ENCODE results near the gene CDH16.

CDH16 gene

DNA sequence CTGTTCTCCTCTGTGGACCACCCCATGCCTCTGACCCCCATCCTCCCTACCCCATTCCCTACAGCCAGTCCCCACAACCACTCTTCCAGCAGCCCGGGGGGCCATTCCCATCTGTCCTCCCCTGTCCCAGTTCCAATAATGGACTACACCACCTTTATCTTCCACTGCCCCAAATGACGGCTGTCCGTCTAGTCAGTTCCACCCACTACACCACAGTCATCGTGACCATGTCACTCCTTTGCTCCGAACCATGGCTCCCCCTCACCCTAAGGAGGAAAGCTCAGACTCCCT lies 23.1 kb downstream of the CDH16 start:
- DNase-seq = no peak

DNA sequence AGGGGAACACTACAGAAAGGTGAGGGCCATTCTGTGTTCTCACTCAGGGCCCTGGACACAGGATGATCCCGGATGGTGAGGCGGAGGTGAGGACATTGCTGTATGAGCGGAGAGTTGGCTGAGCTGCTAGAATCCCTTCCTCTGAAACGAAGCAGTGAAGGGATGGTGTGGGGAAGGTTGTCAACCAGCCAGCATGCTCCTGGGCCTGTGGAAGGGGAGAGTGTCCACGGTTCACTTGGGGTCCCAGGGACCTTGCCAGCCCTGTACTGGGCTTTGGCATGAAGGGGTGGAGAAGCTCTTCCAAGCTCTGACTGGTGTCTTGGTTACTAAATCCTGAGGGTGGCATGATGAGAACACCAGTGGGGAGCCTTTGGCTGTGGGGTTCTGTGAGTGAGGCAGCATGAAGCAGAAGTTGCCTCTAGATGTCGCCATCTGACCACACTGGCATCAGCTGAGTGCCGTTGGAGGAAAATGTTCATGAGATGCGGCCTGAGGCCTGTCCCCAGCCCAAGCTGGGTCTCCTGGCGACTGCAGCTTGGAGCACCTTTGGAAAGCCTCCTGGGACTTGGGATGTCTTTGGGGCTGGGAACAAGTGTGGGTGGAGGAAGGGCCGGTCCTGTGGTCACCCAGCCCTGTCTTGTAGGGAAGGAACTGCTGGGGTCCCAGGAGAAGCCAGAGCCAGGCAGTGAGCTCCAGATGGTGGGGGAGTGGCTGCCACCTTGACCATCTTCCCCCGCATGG lies 23.6 kb downstream of the CDH16 start:
- DNase-seq = peak; percentile 75

DNA sequence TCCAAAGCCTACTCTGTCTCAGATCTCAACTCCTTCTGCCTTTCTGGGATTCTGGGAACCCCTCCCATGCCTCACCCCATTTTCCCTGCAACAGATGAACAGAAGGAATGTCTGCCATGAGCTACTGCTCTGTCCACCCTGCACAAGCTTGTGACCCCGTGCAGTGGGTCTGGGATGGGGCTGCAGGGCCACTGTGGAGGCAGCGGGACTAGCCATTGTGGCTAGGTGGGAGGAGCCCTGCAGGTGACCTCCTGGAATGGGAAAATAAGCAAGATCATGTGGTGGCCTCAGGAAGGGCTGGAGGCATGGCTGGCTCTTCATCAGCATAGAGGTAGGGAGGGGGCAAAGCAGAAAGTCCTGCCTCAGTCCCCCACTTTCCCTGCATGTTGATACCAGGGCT lies 24.6 kb downstream of the CDH16 start:
- no peak for DNase-seq

DNA sequence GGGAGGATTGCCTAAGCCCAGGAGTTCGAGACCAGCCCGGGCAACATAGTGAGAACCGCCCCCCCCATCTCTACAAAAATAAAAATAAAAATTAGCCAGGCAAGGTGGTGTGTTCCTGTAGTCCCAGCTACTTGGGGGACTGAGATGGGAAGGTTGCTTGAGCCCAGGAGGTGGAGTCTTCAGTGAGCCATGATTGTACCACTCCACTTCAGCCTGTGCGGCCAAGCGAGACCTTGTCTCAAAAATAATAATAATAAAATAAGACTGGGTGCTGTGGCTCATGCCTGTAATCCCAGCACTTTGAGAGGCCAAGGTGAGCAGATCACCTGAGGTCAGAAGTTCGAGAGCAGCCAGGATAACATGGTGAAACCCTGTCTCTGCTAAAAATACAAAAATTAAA lies 26.9 kb downstream of the CDH16 start:
- no peak for DNase-seq

DNA sequence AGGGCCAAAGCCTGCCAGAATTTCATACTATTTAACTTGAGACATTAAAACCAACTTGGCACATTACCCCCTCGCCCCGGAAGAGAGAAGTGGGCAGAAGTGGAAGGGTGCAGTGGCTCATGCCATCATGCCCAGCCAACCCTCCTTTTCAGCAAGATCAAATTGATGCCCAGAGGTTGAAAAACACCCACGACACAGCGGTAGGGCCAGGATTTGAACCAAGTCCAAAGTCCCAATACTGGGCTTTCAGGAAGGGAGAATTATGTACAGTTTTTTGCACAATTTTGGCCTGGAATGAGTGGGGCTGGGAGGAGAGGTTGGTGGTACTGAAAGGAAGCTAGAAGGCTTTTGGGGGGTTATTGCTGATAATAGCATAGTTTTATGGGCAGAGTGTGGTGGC lies 27.3 kb downstream of the CDH16 start:
- no peak for DNase-seq

DNA sequence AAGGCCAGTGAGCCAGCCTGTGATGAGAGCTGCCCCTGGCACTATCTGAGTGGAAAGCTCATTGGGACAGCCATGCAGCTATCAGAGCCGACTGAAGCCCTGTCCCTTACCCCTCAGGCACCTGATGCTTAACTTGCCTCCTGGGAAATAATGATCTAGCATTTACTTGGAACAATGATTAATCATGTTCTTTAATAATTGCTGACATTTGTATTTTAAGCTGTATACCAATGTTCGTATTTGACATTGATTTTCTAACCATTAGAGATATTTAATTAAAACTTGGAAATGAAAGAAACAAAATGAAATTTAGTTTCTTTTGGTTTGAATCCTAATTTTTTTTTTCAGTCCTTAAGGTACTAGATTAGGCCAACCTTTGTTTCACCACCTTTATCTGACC lies 27.9 kb downstream of the CDH16 start:
- DNase-seq = no peak

DNA sequence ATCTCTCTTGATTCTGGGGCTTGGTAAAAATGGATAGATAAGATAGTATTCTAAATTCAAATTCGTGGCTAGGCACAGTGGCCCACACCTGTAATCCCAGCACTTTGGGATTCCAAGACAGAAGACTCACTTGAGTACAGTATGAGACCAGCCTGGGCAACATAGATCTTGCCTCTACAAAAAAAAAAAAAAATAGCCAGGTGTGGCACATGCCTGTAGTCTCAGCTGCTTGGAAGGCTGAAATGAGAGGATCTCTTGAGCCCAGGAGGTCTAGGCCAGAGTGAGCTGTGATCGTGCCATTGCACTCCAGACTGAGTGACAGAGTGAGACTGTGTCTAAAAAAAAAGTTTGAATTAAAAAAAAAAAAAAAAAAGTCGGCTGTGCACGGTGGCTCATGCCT lies 29.1 kb downstream of the CDH16 start:
- DNase-seq = no peak

DNA sequence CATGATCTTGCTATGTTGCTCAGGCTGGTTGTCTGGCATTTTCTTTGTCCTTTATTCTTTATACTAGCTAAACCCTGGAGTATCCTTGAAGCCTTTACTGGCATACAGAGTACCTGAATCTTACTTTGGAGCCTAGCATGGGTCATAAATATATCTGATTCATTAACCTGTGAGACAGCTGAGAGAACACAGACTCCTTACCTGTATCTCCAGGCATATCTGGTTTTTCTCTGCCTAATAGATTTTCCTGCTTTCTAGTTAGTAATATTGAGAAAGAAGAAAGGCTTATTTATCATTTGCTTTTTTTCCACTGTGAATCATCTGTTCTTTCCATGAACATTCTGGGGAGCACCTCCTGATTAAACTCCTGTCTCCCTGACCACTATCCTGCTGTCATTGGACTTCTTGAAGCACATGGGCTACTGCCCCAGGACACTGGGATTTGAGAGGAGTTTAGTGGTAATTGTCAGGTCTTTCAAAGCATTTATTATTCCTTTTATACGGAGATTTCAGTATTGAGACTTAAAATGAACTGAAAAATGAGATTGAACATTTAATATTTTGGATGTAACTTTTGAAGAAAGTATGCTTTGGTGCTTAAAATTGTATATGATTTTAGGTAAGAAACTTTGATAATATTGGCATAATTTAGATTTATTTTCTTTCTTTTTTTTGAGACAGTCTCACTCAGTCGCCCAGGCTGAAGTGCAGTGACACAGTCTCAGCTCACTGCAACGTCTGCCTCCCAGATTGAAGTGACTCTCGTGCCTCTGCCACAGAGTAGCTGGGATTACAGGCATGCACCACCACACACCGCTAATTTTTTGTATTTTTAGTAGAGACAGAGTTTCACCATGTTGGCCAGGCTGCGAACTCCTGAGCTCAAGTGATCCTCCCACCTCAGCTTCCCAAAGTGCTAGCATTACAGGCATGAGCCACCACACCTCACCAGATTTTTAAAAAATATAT lies 29.8 kb downstream of the CDH16 start:
- DNase-seq = no peak

DNA sequence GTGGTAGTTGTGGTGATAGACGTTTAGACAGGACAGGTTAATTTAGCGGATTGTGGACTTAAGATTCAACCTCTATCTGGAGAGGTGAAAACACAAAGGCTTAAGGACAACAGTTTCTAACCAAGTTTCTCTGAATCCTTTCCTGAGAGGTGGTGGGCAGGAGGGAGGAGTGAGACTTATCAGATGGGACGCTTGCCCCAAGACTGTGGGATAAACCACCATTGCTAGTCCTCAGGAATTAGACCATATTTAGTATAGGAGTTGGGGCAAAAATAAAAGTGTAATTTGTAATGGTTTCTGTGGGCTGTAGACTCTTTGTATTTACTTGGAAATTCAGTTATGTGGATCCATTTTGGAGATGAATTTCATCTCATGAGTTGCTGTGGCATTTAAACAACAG lies 31.8 kb downstream of the CDH16 start:
- no peak for DNase-seq

DNA sequence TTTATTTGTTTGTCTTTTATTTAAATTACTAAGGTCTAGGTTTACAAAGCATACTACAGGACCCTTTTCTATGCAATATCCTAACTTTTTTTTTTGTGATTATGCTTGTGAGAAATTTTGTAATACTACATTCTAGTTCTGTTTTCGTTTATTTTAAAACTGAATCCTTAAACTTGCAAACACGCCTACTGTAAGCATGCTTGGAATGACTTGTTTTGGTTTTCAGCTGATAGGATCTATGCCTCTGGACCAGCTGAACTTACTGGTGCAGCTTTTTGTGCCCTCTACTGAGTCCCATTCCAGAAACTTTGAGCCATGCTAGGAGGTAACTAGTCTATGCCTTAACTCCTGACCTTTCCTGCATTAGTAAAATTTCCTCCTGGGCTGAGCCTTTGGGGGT lies 32.4 kb downstream of the CDH16 start:
- DNase-seq = peak; percentile 39

DNA sequence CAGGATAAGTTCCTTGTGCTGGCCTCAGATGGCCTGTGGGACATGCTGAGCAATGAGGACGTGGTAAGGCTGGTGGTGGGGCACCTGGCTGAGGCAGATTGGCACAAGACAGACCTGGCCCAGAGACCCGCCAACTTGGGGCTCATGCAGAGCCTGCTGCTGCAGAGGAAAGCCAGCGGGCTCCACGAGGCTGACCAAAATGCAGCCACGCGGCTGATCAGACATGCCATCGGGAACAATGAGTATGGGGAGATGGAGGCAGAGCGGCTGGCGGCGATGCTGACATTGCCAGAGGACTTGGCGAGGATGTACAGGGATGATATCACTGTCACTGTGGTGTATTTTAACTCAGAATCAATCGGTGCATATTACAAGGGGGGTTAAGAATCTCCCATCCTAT lies 33.2 kb downstream of the CDH16 start:
- no peak for DNase-seq

DNA sequence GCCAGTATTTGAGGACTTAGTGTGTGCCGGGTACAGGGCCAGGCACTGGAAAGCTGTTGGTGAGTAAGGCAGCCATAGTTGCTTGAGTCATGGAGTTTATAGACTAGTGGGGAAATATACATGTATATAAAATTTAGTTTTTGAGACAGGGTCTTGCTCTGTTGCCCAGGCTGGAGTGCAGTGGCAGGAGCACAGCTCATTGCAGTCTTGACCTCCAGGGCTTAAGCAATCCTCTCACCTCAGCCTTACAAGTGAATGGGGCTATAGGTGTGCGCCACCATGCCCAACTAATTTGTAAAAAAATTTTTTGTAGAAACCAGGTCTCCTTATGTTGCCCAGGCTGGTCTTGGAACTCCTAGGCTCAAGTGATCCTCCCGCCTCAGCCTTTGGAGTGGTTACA lies 36.0 kb downstream of the CDH16 start:
- no peak for DNase-seq

DNA sequence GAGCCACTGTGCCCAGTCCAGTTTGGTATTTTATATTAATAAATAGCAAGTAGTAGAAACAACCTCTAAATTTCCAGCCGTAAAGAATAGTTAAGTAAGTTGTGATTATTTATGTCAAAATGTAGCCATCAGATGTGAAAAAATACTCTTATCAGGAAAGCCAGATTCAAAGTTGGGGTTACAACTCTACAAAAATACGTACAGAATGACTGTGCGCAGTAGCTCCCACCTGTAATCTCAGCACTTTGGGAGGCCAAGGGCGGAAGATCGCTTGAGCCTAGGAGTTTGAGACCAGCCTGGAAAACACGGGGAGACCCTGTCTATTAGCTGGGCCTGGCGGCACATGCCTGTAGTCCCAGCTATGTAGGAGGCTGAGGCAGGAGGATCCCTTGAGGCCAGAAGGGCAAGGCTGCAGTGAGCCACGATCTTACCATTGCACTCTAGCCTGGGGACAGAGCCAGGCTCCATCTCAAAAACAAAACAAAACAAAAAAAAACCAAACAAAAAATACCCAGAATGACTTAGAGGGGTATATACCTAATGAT lies 36.6 kb downstream of the CDH16 start:
- no peak for DNase-seq

DNA sequence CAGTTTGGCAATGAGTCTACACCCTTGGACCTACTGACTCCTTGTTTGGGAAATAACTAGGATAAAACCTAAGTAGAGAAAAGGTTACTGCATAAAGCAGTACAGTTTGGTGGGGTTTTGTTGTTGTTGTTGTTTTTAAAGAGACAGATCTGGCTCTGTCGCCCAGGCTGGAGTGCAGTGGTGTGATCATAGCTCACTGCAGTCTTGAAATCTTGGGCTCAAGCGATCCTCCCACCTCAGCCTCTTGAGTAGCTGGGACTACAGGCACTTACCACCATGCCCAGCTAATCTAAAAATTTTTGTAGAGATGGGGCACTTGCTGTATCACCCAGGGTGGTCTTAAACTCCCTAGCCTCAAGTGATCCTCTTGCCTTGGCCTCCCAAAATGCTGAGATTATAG lies 37.1 kb downstream of the CDH16 start:
- DNase-seq = no peak

DNA sequence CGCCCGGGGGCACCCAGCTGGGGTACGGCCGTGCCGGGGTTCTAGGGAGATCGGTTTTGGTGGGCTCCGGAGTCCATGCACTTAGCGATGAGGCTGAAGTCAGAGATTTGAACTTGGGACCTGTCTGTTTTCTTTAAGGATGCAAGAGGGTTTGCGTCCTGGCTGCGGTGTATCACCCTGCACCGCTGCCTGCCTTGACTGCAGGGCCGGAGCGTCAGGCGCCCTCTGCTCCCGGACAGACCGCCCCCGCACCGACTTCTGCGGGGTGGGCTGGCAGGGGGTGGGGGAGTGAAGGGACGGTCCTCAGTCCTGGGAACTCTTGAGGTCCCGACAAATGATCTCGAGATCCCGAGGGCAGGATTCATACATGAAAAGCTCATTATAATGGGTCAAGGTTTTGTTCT lies 37.7 kb downstream of the CDH16 start:
- DNase-seq = peak; percentile 29

DNA sequence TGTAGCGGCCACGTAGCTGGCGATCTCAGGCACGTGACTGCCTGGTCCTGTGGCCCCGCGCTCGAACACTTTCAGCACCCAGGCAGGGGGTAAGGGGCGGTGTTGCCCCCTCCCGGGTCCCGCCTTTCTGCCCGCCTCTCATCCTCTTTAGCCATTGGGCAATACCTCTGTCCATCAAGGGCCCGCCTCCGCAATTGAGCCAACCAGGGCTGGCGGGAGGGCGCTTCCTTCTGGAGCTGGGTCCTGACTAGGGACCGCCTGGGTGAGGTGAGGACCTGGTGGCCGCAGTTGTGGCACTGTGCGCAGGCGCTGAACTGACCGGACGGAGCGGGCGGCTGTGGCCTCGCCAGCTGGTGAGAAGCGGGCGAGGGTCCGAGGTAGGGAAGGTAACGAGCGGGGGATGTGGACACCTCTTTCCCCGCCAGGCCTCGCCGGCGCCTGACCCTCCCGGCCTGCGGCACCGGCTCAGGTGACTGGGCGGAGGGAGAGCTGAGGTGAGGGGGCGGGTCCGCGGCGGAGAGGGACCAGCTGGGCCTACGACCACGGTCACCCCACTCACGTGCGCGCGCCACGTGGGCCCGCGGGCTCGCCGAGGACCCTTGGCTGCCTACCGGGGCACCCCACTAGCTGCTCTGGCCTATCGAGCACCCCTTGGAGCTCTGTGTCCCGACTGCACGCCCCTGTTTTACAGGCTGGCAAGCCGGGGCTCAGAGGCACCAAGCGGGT lies 38.2 kb downstream of the CDH16 start, which contains the start of gene PDP2:
TSS of gene PDP2 (plus strand) at position 228 of the 726 bp plus-strand sequence. CDS start 3,770 bp downstream, outside the sequence.
- peak; percentile 96 for DNase-seq

DNA sequence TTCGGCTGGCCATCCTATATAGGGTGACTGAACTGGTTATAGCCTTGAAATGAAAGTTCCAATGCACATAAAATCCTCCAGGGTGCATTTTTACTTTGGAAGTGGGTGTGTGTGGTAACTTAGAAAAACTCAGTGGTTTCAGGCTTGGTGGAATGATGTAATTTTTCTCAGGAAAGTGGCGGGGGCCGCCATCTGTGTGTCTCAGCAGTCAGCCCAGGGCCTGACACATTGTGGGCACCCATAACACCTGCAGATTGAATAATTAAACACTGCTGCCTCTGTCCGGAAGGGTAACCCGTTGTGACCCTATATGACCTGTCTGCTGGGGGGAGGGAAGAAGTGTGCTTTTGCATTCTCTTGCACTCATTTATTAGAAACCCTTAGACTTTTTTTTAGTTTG lies 40.6 kb downstream of the CDH16 start:
- DNase-seq = peak; percentile 21

DNA sequence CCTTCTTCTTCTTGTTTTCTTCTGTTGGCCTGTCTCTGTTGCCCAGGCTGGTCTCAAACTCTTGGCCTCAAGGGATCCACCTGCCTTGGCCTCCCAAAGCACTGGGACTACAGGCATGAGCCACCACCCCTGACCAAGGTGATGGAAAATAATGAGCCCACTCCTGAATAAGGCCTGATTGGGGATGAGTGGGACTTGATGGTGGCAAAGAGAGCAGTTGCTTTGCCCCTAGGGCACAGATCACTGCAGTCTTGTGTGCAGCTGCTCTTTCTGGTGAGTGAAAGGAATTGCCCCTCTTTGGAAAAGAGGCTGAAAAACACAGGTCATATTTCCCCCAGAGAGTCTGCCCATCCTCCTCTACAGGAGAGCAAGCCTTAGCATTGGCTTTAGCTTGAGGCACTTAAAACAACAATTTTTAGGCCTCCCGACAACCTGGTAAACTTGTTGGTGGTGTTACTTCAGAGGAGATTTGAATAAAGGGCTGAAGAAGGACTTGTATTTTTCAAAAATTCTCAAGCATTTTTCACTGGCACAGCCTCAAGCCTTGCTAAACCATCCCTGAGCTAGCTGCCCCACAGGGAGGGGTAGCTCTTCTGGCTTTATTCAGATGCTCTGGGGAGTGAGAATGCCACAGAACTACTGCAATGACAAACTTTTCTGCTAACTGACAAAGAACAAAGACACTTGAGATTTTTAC lies 44.5 kb downstream of the CDH16 start:
- peak; percentile 45 for DNase-seq

DNA sequence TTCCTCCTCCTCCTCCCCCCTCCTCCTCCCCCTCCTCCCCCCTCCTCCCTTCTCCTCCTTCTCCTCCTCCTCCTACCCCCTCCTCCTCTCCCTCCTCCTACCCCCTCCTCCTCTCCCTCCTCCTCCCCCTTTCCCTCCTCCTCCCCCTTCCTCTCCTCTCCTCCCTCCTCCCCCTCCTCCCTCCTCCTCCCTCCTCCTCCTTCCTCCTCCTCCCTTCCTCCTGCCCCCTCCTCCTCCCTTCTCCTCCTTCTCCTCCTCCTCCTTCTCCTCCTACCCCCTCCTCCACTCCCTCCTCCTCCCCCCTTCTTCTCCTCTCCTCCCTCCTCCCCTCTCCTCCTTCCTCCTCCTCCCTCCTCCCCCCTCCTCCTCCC lies 45.0 kb downstream of the CDH16 start:
- DNase-seq = no peak

DNA sequence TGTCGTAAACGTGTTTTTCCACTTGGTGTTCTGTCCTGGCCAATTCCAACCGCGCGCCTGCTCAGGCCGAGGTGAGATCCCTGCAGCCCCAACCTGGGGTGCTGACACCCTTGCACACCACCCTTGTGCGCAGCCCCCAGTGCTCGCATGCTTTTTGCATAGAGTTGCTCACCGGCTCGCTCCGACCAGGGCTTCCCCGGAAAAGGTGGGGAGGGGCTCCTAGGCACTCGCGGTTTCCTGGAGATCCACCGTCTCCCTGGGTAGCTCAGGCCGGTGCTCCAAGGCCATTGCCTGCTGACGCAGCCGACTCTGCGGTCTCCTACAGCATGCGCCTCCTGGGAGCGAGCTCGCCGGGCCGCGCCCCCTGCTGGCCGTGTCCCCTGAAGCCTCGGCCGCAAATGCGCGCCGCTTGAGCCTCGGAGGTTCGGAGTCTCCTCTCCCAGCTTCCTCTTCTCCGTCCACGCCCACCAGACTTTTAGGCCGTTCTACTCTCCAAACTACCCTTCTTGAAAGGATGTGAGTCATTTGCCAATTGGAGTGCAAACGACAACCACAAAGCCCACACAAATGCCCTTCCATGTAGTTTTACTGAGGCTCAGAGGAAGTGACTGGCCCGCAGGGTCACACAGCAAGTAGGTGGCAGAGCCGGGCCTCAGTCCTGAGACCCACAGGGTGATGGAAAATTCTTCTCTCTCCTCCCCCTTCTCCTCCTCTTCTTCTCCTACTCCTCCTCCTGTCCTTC lies 45.6 kb downstream of the CDH16 start:
- peak; percentile 100 for DNase-seq

DNA sequence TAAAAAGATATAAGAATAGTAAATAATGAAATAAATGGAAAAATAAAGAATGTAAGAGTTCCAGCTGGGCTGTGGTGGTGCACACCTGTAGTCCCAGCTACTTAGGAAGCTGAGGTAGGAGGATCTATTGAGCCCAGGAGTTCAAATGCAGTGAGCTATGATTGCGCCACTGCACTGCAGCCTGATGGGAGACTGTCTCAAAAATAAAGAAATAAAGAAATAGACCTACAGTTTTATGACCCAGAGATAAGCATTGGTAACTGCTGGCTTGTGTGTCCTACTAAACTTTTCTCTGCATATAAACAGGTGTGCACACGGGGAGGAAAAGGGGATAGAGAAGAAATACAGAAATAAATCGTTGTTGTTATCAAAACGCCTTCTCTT lies 46.1 kb downstream of the CDH16 start:
- DNase-seq = no peak

DNA sequence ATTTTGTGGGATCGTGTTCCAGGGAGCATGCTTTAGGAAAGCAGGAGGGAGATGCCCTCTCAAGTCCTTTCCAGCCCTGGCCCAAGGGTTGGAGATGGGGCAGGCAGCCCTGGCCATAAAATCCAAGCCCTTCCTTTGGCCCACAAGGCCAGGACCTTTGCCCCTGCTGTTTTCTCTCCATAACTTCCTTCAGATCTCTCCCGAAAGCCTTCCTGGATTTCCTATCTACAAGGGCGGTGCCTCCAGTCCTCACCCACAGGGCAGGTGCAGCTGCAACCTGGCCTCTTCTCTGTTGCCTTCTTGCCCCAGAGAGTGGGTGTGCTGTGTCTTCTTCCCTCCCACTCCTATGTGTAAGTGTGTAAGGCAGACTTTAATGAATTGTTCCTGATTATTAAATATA lies 46.8 kb downstream of the CDH16 start:
- no peak for DNase-seq
